ENCODE measurements around the gene RAET1G.

The RAET1G gene

DNA sequence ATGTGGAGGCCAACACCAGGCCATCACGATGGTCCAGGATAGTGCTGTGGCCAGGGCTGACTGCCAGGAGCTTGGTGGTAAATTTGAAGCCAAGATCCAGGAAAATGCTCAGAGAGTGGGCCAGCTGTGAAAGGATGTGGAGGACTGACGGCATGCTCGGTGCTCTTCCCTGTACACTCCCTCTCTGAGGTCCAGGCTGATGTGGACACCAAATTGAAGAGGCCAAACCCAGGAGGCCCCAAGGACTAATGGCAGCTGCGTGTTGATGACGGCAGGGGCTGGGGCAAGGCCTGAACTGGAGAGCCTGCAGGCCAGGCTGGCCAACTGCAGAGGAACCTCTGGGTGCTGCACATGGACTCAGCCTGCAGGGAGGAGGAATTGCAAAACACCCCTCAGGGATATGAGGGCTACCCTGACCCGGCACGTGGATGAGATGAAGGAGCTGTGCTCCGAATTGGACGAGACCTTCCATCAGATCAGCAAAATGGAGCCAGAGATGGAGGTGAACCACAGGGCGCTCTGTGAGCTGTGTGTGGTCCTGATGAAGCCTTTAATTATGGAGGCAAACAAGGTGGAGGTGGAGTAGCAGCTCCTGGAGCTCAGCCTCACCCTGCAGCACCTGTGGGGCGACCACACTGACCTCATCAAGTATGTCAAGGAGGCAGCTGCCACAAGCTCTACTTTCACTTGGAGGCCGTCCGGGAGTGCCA lies 18.1 kb downstream of the RAET1G start:
- no peak for TF ChIP-seq CTCF (IDR thresholded peaks at IDR 0.05; ENCODE audit: low read depth, low read length)

GRCh38 chr6:149903938-149904611 lies 18.8 kb downstream of the RAET1G start:
- no peak for TF ChIP-seq CTCF (IDR thresholded peaks at IDR 0.05; ENCODE audit: low read depth, low read length)
- H3K4me3 ChIP-seq (ENCODE audit: low read depth, low read length) = no peak overlapping the region

More for the DNA sequence above, 18.1 kb downstream of the RAET1G start:
- no peak overlapping the region for H3K4me3 ChIP-seq (ENCODE audit: low read depth, low read length)

GRCh38 chr6:149901444-149902140 lies 21.3 kb downstream of the RAET1G start:
- H3K4me3 ChIP-seq (ENCODE audit: low read depth, low read length) = no peak overlapping the region
- TF ChIP-seq CTCF (IDR thresholded peaks at IDR 0.05; ENCODE audit: low read depth, low read length) = no peak

DNA sequence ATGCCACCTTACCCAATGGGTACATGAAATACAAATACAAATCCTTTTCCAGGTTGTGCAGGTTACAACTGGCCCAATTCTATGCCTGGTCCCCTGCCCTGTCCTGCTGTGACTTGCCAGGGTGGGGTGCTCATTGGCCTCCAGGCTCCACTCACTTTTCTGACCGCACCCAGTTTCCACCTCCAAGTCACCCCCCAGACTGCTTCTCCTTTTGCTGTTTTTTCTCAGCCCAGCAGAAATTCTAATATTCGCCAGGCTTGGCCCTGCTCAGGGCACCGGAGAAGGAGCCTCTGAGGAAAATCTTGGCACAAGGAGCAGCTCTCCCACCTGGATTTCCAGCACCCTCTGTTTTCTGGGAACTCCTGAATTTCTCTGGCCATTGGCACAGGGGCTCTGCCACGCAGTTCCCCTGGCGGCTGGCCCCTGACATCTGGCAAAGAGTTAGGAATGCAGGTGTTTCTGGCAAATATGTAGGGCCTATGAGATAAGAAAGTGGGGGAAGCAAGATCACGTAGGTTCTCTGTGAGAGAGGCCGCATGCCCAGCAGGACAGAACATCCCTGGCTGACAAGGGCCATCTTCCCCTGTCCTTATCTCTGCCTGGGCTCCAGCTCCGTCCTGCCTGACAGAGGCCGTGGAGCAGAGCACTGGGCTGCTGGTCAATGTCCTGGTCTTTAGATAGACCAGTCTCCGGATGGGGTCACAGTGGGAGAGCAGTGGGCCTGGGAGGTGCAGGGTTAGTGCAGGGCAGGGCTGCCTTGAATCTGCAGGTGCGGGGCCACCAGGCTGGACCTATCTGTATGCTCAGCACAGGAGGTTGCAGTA lies 22.1 kb downstream of the RAET1G start:
- TF ChIP-seq CTCF (IDR thresholded peaks at IDR 0.05; ENCODE audit: low read depth, low read length) = no peak
- H3K4me3 ChIP-seq (ENCODE audit: low read depth, low read length) = no peak overlapping the region

GRCh38 chr6:149899926-149900619 lies 22.8 kb downstream of the RAET1G start:
- TF ChIP-seq CTCF (IDR thresholded peaks at IDR 0.05; ENCODE audit: low read depth, low read length) = no peak

GRCh38 chr6:149899486-149899885 lies 23.4 kb downstream of the RAET1G start:
- no peak for TF ChIP-seq CTCF (IDR thresholded peaks at IDR 0.05; ENCODE audit: low read depth, low read length)
- no peak overlapping the region for H3K4me3 ChIP-seq (ENCODE audit: low read depth, low read length)

More at GRCh38 chr6:149899926-149900619, 22.8 kb downstream of the RAET1G start:
- no peak overlapping the region for H3K4me3 ChIP-seq (ENCODE audit: low read depth, low read length)

All from WI38 (cell line).